ENCODE data around the gene MAEL. TPM values are rescaled to one million over a fixed set of nuclear protein-coding genes. Genes with fewer than 3 reads are reported as not detected.

The MAEL gene
- total RNA-seq, 1 donor: 8.6 TPM

DNA sequence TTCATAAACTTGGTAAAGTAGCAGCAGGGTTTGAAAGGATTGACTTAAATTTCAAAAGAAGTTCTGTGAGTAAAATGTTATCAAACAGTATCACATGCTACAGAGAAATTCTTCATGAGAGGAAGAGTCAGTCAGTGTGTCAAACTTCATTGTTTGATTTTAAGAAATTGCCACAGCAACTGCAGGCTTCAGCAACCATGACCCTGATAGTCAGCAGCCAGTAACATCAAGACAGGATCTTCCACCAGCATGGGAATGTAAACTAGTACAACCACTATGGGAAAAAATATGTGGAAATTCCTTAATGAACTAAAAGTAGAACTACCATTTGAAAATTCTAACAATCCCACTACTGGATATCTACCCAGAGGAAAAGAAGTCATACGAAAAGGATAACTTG lies 11.5 kb downstream of the MAEL start:
- no peak for DNase-seq (ENCODE audit: low read depth)
- TF ChIP-seq, protein P1, sequence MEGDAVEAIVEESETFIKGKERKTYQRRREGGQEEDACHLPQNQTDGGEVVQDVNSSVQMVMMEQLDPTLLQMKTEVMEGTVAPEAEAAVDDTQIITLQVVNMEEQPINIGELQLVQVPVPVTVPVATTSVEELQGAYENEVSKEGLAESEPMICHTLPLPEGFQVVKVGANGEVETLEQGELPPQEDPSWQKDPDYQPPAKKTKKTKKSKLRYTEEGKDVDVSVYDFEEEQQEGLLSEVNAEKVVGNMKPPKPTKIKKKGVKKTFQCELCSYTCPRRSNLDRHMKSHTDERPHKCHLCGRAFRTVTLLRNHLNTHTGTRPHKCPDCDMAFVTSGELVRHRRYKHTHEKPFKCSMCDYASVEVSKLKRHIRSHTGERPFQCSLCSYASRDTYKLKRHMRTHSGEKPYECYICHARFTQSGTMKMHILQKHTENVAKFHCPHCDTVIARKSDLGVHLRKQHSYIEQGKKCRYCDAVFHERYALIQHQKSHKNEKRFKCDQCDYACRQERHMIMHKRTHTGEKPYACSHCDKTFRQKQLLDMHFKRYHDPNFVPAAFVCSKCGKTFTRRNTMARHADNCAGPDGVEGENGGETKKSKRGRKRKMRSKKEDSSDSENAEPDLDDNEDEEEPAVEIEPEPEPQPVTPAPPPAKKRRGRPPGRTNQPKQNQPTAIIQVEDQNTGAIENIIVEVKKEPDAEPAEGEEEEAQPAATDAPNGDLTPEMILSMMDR (IDR thresholded peaks at IDR 0.05; ENCODE audit: insufficient read depth, low read depth, low read length): no peak
- no peak overlapping the region for H3K4me3 ChIP-seq (ENCODE audit: low read depth, low read length)

DNA sequence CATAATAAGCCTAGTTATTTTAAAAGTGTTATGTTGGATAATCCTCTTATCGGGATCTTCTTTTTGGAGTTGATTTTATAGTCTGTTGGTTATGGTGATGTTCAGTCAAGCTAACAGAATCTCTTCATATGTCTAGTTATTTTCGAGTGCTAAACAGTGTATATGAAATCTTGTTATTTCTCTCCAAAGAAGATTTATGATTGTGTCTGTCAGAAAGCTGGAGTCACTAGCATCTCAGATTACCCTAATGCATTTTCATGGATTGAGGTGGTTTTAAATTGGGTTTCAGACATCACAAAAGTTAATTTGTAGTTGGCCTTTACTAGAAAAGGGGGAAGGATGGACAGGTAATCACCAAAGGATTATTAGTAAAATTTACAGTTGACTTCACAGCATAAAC lies 13.3 kb downstream of the MAEL start:
- no peak overlapping the region for H3K4me3 ChIP-seq (ENCODE audit: low read depth, low read length)
- no peak for DNase-seq (ENCODE audit: low read depth)
- TF ChIP-seq, protein P1 (IDR thresholded peaks at IDR 0.05; ENCODE audit: insufficient read depth, low read depth, low read length): no peak

DNA sequence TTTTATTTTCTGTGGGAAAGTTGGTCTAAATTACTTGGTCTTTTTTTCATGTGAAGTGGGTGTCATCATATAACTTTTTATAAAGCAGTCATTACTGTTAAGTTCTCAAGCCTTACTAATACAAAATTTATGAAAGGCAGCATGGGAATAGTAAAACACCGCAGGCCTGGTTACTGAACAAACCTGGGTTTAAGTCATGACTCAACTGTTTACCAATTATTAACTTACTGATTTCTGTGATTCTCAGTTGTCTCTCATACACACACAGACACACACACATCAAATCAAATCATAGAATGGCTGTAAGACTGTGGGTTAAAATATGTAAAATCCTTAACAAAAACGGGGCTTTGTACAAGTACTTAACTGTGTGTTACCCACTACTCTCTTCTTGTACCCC lies 14.6 kb downstream of the MAEL start:
- no peak for DNase-seq (ENCODE audit: low read depth)
- TF ChIP-seq, protein P1 (IDR thresholded peaks at IDR 0.05; ENCODE audit: insufficient read depth, low read depth, low read length): no peak
- no peak overlapping the region for H3K4me3 ChIP-seq (ENCODE audit: low read depth, low read length)

DNA sequence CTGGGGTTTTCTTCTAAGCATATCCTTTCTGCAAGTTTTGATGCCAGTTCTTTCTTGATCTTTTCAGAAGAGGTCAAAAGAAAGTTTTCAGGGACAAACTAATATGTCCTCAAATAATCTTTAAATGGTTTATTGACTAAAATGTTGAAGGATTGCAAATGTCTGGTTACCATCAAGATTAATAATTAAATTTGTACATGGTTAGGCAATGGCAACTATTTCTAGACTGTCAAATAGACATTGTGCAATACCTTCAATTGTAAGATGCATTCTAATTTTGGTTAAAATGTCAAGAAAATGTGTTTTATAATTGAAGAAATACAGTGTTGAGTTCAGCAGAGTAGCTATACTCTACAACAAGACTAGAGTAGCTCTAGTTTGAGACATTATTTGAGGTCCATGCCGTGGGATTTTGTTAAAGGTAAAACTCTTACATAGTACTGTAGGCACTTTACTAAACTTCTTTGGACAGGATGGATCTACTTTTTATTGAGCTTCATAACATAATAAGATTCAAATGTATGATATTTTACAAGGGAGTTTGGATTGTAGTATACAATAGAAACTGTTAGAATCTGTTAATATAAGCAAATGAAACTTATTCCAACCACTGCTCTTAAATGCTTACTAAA lies 22.6 kb downstream of the MAEL start:
- TF ChIP-seq, protein P1 (IDR thresholded peaks at IDR 0.05; ENCODE audit: insufficient read depth, low read depth, low read length): no peak
- DNase-seq (ENCODE audit: low read depth): no peak
- H3K4me3 ChIP-seq (ENCODE audit: low read depth, low read length): no peak overlapping the region

DNA sequence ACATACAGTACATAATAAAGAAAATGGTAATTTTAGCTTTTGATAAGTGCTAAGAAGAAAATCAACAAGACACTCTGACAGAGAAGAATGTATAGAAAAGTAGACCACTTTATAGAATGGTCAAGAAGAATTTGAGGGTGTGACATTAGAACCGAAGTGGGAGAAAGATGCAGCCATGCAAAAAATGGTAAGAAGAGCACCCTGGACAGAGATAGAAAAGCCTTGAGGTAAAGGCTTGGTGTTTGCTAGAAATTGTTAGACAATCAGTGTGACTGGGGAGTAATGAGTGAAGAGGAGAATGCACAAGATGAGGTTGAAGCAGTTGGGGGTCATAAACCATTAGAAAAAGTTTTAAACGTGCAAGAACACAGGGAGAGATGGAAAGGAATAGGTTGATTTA lies 23.5 kb downstream of the MAEL start:
- no peak for DNase-seq (ENCODE audit: low read depth)
- H3K4me3 ChIP-seq (ENCODE audit: low read depth, low read length): no peak overlapping the region
- TF ChIP-seq, protein P1 (IDR thresholded peaks at IDR 0.05; ENCODE audit: insufficient read depth, low read depth, low read length): no peak

DNA sequence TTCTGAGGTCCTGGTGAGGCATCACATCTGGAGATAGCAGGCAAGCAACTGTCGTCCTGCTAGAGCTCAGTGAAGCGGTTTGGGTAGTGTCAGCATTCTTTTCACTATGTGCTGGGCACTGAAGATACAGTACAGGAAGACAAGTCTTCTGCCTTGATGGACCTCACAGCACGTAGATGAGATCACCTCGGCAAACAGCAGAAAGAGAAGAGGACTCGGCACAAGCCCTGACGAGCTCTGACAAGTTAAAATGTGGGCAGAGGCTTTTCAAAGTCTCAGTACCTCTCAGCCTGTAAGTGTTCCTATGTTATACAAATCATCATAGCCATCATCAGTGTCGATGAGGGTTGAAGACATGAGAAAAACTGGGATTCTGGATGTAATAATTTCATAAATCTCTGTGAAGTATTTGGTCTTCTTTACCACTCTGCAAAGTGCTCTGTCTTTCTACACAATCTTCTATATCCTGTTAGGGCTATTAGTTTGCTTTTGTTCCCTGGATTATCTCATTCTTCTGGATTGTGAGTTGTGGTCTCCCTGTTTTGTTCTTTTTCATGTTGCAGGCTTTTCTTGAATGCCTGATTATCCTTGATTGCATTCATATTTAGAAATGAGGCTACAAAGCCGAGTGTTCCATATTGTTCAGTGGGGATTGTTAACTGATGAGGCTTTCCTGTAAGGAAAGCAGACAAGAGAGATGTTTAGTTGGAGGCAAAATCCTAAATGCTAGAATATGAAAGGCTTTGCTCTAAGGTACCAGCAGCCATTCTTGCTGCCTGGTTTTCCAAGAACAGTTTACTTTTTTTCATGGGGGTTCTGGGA lies 24.2 kb downstream of the MAEL start:
- TF ChIP-seq, protein P1 (IDR thresholded peaks at IDR 0.05; ENCODE audit: insufficient read depth, low read depth, low read length): no peak

More for the DNA sequence above, 24.2 kb downstream of the MAEL start:
- DNase-seq (ENCODE audit: low read depth): no peak
- H3K4me3 ChIP-seq (ENCODE audit: low read depth, low read length): no peak overlapping the region
